GM21619 (cell line): ENCODE measurements around the gene SLC38A10.
"Not testable (repeated sequence)": the region's sequence is repeated elsewhere in the genome, so short reads cannot be mapped to it uniquely, and the experiment has no call there.

Experiments
- ATAC-seq: cut with Tn5 transposase; IDR thresholded peaks from one replicate; pipeline ENCODE4 v1.9.1; 2021; ENCODE audit not compliant: unreplicated experiment

The SLC38A10 gene

GRCh38 chr17:81312624-81313325 is 17.7 kb upstream of the SLC38A10 start:
- no peak for ATAC-seq

- no peak for ATAC-seq
Observed at GRCh38 chr17:81311946-81312345, 16.8 kb upstream of the SLC38A10 start.

GRCh38 chr17:81310949-81311550 is 15.9 kb upstream of the SLC38A10 start:
- no peak for ATAC-seq

- ATAC-seq, result no peak
Observed at GRCh38 chr17:81309859-81310839, 15.0 kb upstream of the SLC38A10 start.

DNA sequence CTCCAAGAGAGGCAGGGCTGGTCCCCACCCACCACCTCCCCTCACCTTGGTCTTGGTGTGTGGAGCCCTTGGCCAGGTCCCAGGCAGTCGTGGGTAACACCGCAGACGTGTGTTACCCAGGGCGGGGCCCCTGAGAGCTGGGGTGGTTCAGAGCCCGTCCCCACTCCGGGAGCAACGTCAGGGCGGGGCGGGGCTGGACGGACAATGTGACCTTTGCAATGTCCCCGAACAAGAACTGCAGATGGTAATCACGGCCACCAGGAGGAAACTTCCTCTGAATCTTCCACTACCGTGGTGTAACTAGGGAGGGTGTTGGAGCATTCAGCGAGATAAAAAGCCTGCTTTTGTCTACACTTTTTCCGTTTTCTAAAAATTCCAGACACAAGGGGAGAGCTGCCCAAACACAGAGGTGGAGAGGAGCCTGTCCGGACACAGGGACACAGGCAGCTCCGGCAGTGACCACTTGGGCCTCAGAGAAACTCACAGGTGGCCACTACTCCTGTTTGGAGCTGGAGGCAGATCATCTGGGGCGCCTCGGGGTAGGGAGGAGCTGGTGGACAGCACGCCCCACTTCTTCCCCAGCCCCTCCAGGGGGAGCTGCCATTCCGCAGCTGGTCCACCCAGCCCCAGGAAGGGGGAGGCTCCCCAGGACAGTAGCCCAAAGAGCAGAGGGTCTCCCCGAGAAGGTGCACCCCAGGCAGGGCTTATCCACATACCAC is 14.2 kb upstream of the SLC38A10 start:
- ATAC-seq, result no peak

DNA sequence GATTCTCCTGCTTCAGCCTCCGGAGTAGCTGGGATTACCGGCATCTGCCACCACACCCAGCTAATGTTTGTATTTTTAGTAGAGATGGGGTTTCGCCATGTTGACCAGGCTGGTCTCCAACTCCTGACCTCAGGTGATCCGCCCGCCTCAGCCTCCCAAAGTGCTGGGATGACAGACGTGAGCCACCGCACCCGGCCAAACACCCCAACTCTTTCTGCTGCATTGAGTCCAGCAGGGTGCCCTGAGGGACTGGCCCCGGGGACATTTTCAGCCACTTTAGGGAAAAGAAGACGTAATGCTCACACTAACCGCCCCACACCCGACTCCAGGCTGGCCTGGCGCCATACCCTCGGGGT is 13.7 kb upstream of the SLC38A10 start:
- ATAC-seq, result not testable (repeated sequence)

DNA sequence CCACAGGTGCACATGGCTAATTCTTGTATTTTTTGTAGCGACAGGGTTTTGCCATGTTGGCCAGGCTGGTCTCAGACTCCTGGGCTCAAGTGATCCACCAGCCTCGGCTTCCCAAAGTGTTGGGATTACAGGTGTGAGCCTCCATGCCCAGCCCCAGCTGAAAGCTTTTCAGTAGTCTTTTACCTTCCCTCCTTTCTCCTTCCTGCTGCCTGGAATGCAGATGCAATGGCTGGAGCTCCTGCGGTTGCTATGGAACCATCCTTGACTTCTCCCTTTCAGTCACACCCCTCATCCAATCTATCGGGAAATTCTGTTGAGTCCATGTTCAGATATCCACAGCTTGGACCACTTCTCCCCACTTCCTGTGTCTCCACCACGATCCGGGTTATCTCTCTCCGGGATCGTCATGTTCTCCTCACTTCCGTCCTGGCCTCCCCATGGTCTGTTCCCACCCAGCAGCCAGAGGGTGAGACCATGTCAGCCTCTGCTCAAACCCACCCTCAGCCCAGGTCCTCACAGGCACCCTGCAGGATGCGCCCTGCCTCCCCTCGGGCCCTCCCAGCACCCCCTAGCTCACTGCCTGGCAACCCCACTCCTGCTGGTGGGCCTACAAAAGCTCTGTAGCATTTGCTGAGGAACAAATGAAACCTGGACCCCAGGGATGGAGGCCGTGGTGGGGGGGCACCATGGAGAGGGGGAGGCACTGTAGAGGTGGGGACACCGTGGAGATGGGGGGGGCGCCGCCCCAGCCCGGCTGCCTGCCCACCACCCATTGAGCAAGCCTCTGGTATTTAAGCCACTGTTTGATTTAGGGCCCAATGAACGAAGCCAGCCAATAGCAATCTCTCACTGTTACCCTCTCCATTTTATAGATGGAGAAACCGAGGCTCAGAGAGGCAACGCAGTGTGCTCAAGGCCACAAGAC is 12.8 kb upstream of the SLC38A10 start:
- ATAC-seq, result no peak

GRCh38 chr17:81306898-81307510 is 11.9 kb upstream of the SLC38A10 start:
- no peak for ATAC-seq

DNA sequence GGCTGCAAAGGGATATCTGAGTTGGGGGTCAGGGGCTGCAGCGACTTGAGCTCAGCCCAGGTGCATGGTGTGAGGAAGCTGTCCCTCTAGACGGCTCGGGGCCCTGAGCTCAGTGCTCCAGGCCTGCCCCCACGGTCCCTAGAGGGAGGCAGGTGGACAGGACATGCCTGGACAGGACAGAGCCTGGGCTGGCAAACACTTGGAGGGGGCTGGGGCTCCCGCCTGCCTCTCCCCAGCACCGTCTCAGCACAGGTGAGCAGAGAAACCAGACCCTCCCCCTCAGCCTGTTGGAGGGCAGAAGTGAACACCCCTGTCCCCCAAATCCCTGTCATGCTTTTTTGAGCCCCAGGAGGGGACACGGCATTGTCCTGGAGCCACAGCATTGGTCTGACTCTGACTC is 11.4 kb upstream of the SLC38A10 start:
- no peak for ATAC-seq

- ATAC-seq, result no peak
Observed at GRCh38 chr17:81305051-81305630, 10.0 kb upstream of the SLC38A10 start.

DNA sequence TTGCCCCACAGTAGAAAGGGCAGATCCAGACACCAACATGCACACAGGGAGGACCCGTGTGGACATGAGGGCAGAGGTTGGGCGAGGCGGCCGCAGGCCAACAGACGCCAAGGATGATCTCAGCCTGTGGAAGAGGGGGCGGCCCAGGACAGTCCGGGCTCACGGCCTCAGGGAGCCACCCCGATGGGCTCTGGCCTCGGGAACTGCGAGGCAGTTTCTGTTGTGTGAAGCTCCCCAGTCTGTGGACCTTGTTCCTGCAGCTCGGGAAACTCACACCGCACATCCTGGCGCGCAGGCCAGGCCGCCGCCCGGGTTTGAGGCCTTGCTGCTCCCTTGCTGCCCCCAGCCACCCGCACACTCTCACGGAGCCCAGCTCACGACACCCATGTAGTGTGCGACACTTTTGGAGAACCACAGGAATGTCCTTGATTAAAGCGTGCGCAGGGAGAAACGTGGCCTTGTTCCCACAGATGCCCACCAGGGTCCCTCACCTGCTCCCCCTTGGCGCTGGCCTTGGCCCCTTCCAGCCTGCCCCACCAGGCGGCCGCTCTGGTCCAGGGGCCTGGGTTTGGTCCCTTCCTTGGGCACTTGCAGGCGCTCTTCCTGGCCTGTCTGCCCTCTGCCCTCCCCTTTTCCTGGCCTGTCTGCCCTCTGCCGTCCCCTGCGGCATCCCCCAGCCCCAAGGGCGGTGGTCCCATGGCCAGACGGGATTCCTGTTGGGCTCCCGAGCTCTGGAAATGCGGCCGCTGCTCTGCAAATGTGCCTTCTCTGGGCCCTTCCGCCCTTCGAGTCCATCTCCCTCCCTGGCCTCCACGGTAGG is 9.3 kb upstream of the SLC38A10 start:
- no peak for ATAC-seq

- ATAC-seq, result no peak
Observed at GRCh38 chr17:81303385-81303784, 8.3 kb upstream of the SLC38A10 start.

DNA sequence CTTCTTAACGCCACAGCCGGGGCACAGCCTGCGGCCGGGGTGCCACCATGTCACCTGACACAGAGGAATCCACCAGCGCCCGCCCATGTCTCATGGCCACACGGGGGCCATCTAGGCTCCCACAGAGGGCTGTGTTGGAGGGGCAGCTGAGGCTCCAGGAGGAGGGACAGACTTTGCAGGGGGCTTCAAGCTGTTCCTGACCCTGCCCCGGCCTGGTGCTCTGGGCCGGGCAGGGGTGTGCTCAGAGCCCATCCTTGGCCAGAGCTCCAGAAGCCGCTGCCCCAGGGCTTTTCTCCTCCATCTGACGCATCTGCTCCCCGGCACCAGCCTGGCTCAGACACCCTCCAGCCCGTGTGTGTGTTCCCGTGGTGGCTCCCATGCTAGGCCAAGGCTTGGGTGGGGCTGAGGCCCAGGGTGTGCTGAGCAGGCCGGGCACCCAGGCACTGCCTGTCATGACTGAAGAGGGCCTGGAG is 7.8 kb upstream of the SLC38A10 start:
- no peak for ATAC-seq

GRCh38 chr17:81302324-81302723 is 7.2 kb upstream of the SLC38A10 start:
- no peak for ATAC-seq

DNA sequence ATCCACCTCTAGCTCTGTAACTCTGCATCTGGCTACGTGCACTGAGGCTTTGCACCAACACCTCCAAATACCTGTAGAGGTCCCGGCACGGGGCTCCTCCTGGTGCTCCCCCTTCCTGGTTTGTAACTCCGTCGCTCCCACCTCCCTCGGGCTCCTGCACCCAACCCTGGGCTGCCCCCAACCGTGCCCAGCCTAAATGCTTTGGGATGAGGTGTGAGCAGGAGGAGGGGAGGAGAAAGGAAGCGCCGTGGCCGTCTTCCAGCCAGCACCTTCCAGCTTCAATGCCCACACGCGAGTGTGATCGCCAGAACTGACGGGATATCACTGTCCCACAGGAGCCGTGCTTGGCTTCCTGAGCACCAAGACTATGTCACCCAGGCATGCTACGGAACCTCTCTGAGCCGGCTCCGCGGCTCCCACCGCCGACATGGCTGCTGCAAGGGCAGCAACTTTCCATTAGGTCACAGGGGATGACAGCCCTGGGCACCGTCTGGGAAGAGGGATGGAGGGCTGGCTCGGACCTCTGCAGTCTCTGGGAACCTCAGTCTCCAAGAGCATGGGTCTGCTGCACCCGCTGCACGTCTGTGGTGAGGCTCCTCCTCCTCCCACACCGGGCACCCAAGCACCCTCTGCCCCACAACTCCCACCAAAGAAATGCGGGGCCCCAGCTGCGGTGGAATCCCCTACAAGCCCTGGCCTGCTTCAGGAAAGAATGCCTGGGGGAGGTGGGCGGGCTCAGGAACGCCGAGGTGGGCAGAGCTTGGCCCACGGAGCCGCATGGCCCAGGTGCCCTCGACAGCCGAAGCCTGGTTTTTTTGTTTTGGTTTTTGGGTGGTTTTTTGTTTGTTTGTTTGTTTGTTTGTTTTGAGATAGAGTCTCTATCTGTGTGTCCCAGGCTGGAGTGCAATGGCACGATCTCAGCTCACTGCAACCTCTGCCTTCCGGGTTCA is 6.4 kb upstream of the SLC38A10 start:
- no peak for ATAC-seq

GRCh38 chr17:81300586-81301155 is 5.6 kb upstream of the SLC38A10 start:
- ATAC-seq, result no peak
